Breast epithelium (tissue), 4 donors: ENCODE data around the gene CCL21. TPM values are rescaled to one million over a fixed set of nuclear protein-coding genes. Genes with fewer than 3 reads are reported as not detected.

Source experiments
- DNase-seq, 2 donors: peaks; one replicate each; pipeline ENCODE4 v3.0.0-alpha.2; 2019; ENCODE audit warnings: low spot score in 2 of 2
- H3K27ac ChIP-seq, 2 donors: fragments of 200-600 bp; sonication (generic) in 1 of 2; one replicate each; pipeline ENCODE4 v1.5.1; 2016 to 2019; ENCODE audit warnings: mild to moderate bottlenecking in 1 of 2
- H3K27me3 ChIP-seq, 2 donors: fragments of 200-600 bp; sonication (generic) in 1 of 2; one replicate each; pipeline versions ENCODE4 v1.5.1 to v1.6.0; 2017 to 2019; ENCODE audit warnings: control low read depth in 1 of 2, mild to moderate bottlenecking in 1 of 2
- H3K36me3 ChIP-seq: fragments of 200-600 bp; one replicate; pipeline ENCODE4 v1.5.1; 2019
- H3K4me1 ChIP-seq, 2 donors: fragments of 200-600 bp; sonication (generic); one replicate each; pipeline ENCODE4 v1.5.1; 2016 to 2019; ENCODE audit warnings: control low read depth in 1 of 2
- H3K4me3 ChIP-seq, 3 donors: fragments of 200-600 bp; sonication (generic); 1 replicate in 2 of 3; 2 replicates in 1 of 3; pipeline ENCODE4 v1.5.1; 2016 to 2019; ENCODE audit warnings: mild to moderate bottlenecking in 3 of 3, moderate library complexity in 2 of 3
- H3K9me3 ChIP-seq, 2 donors: fragments of 200-600 bp; sonication (generic) in 1 of 2; one replicate each; pipeline ENCODE4 v1.5.1; 2016 to 2019; ENCODE audit warnings: control low read depth in 1 of 2
- CTCF ChIP-seq, 3 donors: fragments of 450-650 bp; IDR thresholded peaks; one replicate each; pipeline ENCODE4 v1.5.1; 2016 to 2017; ENCODE audit warnings: antibody characterized with exemption in 3 of 3, mild to moderate bottlenecking in 3 of 3, moderate library complexity in 3 of 3
- POLR2A ChIP-seq: fragments of 450-650 bp; IDR thresholded peaks from one replicate; pipeline ENCODE4 v1.6.1; 2016; ENCODE audit warnings: antibody characterized with exemption, mild to moderate bottlenecking, moderate library complexity
- POLR2AphosphoS5 ChIP-seq, 3 donors: sonication (generic); formaldehyde crosslinking; IDR thresholded peaks; one replicate each; pipeline ENCODE4 v1.6.1; 2017; ENCODE audit warnings: antibody characterized with exemption in 3 of 3
- intact Hi-C: fragments of 100-400 bp; cut with DNase I; formaldehyde crosslinking; loops from one replicate; pipeline ENCODE4 v1.15.1; 2023; ENCODE audit warnings: low total_unique reads
- total RNA-seq, 3 donors: library from RNA; depleted of rRNA; stranded (reverse); fragments of >200 nt; gene quantifications; one replicate each; pipeline ENCODE4 v1.1.0, GENCODE V29; 2016

CCL21 gene
- total RNA-seq, 3 donors from 2014 or later, result 5.9 to 84.9 (median 12.0) TPM

- no peak overlapping the region for H3K27ac ChIP-seq
- no peaks in the 10 kb centered on the region for H3K36me3 ChIP-seq
- no peak for TF ChIP-seq CTCF (IDR thresholded peaks at IDR 0.05)
- TF ChIP-seq POLR2A, result no peak
- TF ChIP-seq POLR2AphosphoS5 (IDR thresholded peaks at IDR 0.05), result no peak
- no peaks in the 10 kb centered on the region for H3K4me1 ChIP-seq
- no peak overlapping the region for H3K4me3 ChIP-seq
- DNase-seq, result no peak
- intact Hi-C loops, result no loop called here
- no peaks in the 10 kb centered on the region for H3K9me3 ChIP-seq
- H3K27me3 ChIP-seq, result no peaks in the 10 kb centered on the region
Observed at GRCh38 chr9:34716711-34717110, 6.8 kb upstream of the CCL21 start.

GRCh38 chr9:34715639-34716215 lies 5.8 kb upstream of the CCL21 start:
- no peak for DNase-seq

GRCh38 chr9:34714007-34714406 lies 4.1 kb upstream of the CCL21 start:
- DNase-seq, result no peak
- intact Hi-C loops, result no loop called here
- TF ChIP-seq POLR2A (no peak), POLR2AphosphoS5 (IDR thresholded peaks at IDR 0.05) (no peak), CTCF (IDR thresholded peaks at IDR 0.05) (no peak)
- no peaks in the 10 kb centered on the region for H3K27me3 ChIP-seq
- H3K9me3 ChIP-seq, result no peaks in the 10 kb centered on the region
- H3K27ac ChIP-seq, result no peak overlapping the region
- H3K4me3 ChIP-seq, result no peak overlapping the region
- H3K4me1 ChIP-seq, result no peaks in the 10 kb centered on the region
- no peaks in the 10 kb centered on the region for H3K36me3 ChIP-seq

More at GRCh38 chr9:34715639-34716215, 5.8 kb upstream of the CCL21 start:
- no peaks in the 10 kb centered on the region for H3K9me3 ChIP-seq
- no peaks in the 10 kb centered on the region for H3K4me1 ChIP-seq
- intact Hi-C loops, result no loop called here
- TF ChIP-seq CTCF (IDR thresholded peaks at IDR 0.05) (no peak), POLR2A (no peak), POLR2AphosphoS5 (IDR thresholded peaks at IDR 0.05) (no peak)
- no peak overlapping the region for H3K27ac ChIP-seq
- no peaks in the 10 kb centered on the region for H3K36me3 ChIP-seq
- no peak overlapping the region for H3K4me3 ChIP-seq
- no peaks in the 10 kb centered on the region for H3K27me3 ChIP-seq

GRCh38 chr9:34712140-34712539 lies 2.2 kb upstream of the CCL21 start:
- Histone ChIP-seq H3K27me3 (no peaks in the 10 kb centered on the region), H3K4me3 (no peak overlapping the region), H3K4me1 (no peaks in the 10 kb centered on the region), H3K36me3 (no peaks in the 10 kb centered on the region), H3K9me3 (no peaks in the 10 kb centered on the region), H3K27ac (no peak overlapping the region)
- intact Hi-C loops, result no loop called here
- DNase-seq, result no peak
- TF ChIP-seq POLR2A (no peak), POLR2AphosphoS5 (IDR thresholded peaks at IDR 0.05) (no peak), CTCF (IDR thresholded peaks at IDR 0.05) (no peak)

GRCh38 chr9:34709196-34709978 lies 549 bp downstream of the CCL21 start:
- TF ChIP-seq POLR2AphosphoS5 (IDR thresholded peaks at IDR 0.05) (no peak), POLR2A (no peak), CTCF (IDR thresholded peaks at IDR 0.05) (no peak)
- Histone ChIP-seq H3K4me1 (no peaks in the 10 kb centered on the region), H3K36me3 (no peaks in the 10 kb centered on the region), H3K27me3 (no peaks in the 10 kb centered on the region), H3K4me3 (no peak overlapping the region), H3K27ac (no peak overlapping the region), H3K9me3 (no peaks in the 10 kb centered on the region)
- no peak for DNase-seq
- intact Hi-C loops, result no loop called here
